Measurements from ENCODE around the gene INSR.
"Not testable (repeated sequence)": the region's sequence is repeated elsewhere in the genome, so short reads cannot be mapped to it uniquely, and the experiment has no call there.

The INSR gene

GRCh38 chr19:7149956-7150705, 144.1 kb downstream of the INSR start:
- Histone ChIP-seq H3K9me3 (ENCODE audit: insufficient read depth, low read length, severe bottlenecking) (no peaks in the 10 kb centered on the region), H3K9ac (ENCODE audit: low read depth, low read length) (no peak overlapping the region), H2AFZ (ENCODE audit: low read depth, low read length) (no peak overlapping the region), H3K27ac (ENCODE audit: low read length) (no peak overlapping the region), H3K36me3 (ENCODE audit: insufficient read depth, low read length) (no peaks in the 10 kb centered on the region; the same call in 1 of the 2 replicates), H3K27me3 (ENCODE audit: insufficient read depth, low read length, poor library complexity) (no peaks in the 10 kb centered on the region), H4K20me1 (ENCODE audit: insufficient read depth, low read length) (peaks cover 4% of the 10 kb centered on the region; the same call in 1 of the 2 replicates), H3K4me2 (ENCODE audit: insufficient read depth, low read length) (no peak overlapping the region), H3K4me3 (ENCODE audit: low read depth in 1 of 2, low read length in 2 of 2) (no peak overlapping the region), H3K4me1 (ENCODE audit: insufficient read depth, low read length) (no peaks in the 10 kb centered on the region), H3K79me2 (ENCODE audit: insufficient read depth, low read length) (no peaks in the 10 kb centered on the region)
- ATAC-seq (ENCODE audit: insufficient read depth, low read depth): no peak
- no peak for TF ChIP-seq CTCF (IDR thresholded peaks at IDR 0.05; ENCODE audit: borderline replicate concordance, extremely low read depth, low read length, poor library complexity, severe bottlenecking)
- TF ChIP-seq EZH2 (IDR thresholded peaks at IDR 0.05; ENCODE audit: borderline replicate concordance, low read depth, low read length, severe bottlenecking): no peak
- DNase-seq: no peak

GRCh38 chr19:7147119-7147675, 147.0 kb downstream of the INSR start:
- not testable (repeated sequence) for H3K9me3 ChIP-seq (ENCODE audit: insufficient read depth, low read length, severe bottlenecking); H2AFZ ChIP-seq (ENCODE audit: low read depth, low read length); H3K27me3 ChIP-seq (ENCODE audit: insufficient read depth, low read length, poor library complexity); H3K4me2 ChIP-seq (ENCODE audit: insufficient read depth, low read length); H3K4me1 ChIP-seq (ENCODE audit: insufficient read depth, low read length); H3K27ac ChIP-seq (ENCODE audit: low read length); DNase-seq; ATAC-seq (ENCODE audit: insufficient read depth, low read depth); H3K36me3 ChIP-seq (ENCODE audit: insufficient read depth, low read length); H4K20me1 ChIP-seq (ENCODE audit: insufficient read depth, low read length); H3K79me2 ChIP-seq (ENCODE audit: insufficient read depth, low read length); H3K4me3 ChIP-seq (ENCODE audit: low read depth in 1 of 2, low read length in 2 of 2); H3K9ac ChIP-seq (ENCODE audit: low read depth, low read length)

- not testable (repeated sequence) for H2AFZ ChIP-seq (ENCODE audit: low read depth, low read length); ATAC-seq (ENCODE audit: insufficient read depth, low read depth); H3K27me3 ChIP-seq (ENCODE audit: insufficient read depth, low read length, poor library complexity); H3K4me3 ChIP-seq (ENCODE audit: low read depth in 1 of 2, low read length in 2 of 2); DNase-seq; H3K79me2 ChIP-seq (ENCODE audit: insufficient read depth, low read length); H3K4me1 ChIP-seq (ENCODE audit: insufficient read depth, low read length); H3K9ac ChIP-seq (ENCODE audit: low read depth, low read length); H4K20me1 ChIP-seq (ENCODE audit: insufficient read depth, low read length); H3K27ac ChIP-seq (ENCODE audit: low read length); H3K9me3 ChIP-seq (ENCODE audit: insufficient read depth, low read length, severe bottlenecking); H3K4me2 ChIP-seq (ENCODE audit: insufficient read depth, low read length)
- peaks cover 20% of the 10 kb centered on the region for H3K36me3 ChIP-seq (ENCODE audit: insufficient read depth, low read length)
These were observed 148.1 kb downstream of the INSR start for GRCh38 chr19:7146086-7146485.

GRCh38 chr19:7145494-7145893, 148.7 kb downstream of the INSR start:
- H3K79me2 ChIP-seq (ENCODE audit: insufficient read depth, low read length): no peaks in the 10 kb centered on the region
- no peaks in the 10 kb centered on the region for H3K9me3 ChIP-seq (ENCODE audit: insufficient read depth, low read length, severe bottlenecking)
- TF ChIP-seq CTCF (IDR thresholded peaks at IDR 0.05; ENCODE audit: borderline replicate concordance, extremely low read depth, low read length, poor library complexity, severe bottlenecking): no peak
- no peak for TF ChIP-seq EZH2 (IDR thresholded peaks at IDR 0.05; ENCODE audit: borderline replicate concordance, low read depth, low read length, severe bottlenecking)
- H3K27ac ChIP-seq (ENCODE audit: low read length): no peak overlapping the region
- H3K4me2 ChIP-seq (ENCODE audit: insufficient read depth, low read length): no peak overlapping the region
- no peak for ATAC-seq (ENCODE audit: insufficient read depth, low read depth)
- no peaks in the 10 kb centered on the region for H3K4me1 ChIP-seq (ENCODE audit: insufficient read depth, low read length)
- no peaks in the 10 kb centered on the region for H3K27me3 ChIP-seq (ENCODE audit: insufficient read depth, low read length, poor library complexity)
- no peak overlapping the region for H3K9ac ChIP-seq (ENCODE audit: low read depth, low read length)
- H2AFZ ChIP-seq (ENCODE audit: low read depth, low read length): no peak overlapping the region
- H3K36me3 ChIP-seq (ENCODE audit: insufficient read depth, low read length): peaks cover 23% of the 10 kb centered on the region
- H3K4me3 ChIP-seq (ENCODE audit: low read depth in 1 of 2, low read length in 2 of 2): no peak overlapping the region
- DNase-seq: no peak
- H4K20me1 ChIP-seq (ENCODE audit: insufficient read depth, low read length): no peaks in the 10 kb centered on the region

Measured in DND-41 (cell line).